GM21723 (cell line): ENCODE data around the gene ARHGEF7.
"Not testable (repeated sequence)": the region's sequence is repeated elsewhere in the genome, so short reads cannot be mapped to it uniquely, and the experiment has no call there.

Experiments used
- ATAC-seq: cut with Tn5 transposase; IDR thresholded peaks from one replicate; pipeline ENCODE4 v1.9.1; 2021; ENCODE audit warnings: mild to moderate bottlenecking, moderate library complexity; ENCODE audit not compliant: unreplicated experiment

Gene ARHGEF7

DNA sequence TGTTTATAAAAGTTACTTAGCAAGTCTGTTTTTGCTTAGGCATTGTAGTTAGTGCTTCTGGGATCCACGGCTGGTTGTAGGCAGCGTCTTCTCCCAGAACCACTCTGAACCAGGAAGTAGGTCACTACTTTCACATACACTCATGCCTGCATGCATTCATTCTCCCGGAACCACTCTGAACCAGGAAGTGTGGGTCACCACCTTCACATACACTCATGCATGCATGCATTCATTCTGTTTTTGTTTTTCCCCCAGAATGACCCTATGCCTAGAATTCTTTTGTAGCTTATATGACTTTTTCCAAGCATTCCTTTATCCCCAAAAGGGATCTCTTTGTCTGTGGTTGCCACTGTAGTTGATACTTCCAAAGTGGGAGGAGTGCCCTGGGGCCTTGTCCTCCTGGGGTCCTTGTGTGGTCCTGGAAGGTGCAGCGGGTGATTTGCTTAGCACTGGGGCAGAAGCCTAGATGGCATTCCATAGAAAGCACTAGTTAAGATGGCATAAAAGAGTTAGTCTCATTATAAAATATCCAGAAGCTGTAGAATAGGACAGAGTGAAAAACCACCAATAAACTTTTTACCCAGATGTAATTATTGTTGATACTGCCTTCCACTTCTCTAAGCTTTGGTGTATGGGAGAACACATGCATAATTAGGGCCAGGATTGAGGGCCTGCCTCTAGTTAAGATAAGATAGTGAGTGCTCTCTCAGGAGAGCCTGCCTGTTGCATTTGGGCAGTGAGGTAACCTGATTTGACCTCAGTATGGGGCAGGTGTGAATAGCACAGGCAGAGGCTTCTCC, 136.7 kb downstream of the ARHGEF7 start:
- ATAC-seq = no peak

GRCh38 chr13:111252446-111253364, 137.6 kb downstream of the ARHGEF7 start:
- ATAC-seq = no peak

DNA sequence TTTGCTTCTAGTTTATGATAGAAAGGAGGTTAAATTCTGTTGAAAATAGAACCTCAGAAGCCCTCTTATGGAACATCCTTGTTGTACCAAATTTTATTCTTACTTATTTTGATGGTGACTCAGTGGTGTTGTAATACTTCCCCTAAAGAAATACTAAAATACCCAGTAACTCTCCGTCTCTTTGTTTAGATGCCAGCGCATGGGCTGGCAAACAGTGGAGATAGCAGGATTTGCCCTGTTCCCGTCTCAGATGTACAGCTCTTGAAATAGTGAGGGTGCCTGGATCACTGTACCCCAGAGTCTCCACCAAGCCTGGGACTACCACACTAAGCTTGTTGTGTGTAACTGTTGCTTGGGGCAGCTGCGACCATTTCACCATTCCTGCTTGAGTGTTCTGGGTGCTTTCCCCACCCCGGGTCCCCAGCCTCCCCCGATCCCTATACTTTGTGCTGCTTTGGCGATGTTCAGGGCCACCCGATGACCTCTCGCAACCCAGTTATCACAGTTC, 138.3 kb downstream of the ARHGEF7 start:
- ATAC-seq = no peak

GRCh38 chr13:111255228-111255790, 140.2 kb downstream of the ARHGEF7 start:
- no peak for ATAC-seq

DNA sequence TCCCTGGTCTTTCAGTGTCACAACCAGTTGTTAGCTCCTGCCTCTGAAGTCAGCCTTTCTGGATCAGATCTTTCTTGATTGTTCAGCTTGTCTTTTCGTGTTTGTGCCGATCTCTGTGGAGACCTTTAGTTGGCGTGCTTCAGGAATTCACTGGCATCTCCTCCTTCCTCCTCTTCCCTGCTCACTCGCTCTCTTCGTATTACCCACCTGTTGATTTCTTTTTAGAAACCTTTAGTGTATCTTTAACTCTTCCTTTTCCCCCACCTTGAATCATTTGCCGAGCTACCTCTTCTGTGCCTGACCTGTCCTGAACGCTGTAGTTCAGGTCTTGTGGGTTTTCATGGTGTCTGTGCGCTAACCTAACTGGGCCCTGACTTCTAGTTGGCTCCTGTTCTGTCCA, 141.3 kb downstream of the ARHGEF7 start:
- no peak for ATAC-seq

- ATAC-seq = no peak
These were observed 141.8 kb downstream of the ARHGEF7 start for GRCh38 chr13:111256946-111257345.

DNA sequence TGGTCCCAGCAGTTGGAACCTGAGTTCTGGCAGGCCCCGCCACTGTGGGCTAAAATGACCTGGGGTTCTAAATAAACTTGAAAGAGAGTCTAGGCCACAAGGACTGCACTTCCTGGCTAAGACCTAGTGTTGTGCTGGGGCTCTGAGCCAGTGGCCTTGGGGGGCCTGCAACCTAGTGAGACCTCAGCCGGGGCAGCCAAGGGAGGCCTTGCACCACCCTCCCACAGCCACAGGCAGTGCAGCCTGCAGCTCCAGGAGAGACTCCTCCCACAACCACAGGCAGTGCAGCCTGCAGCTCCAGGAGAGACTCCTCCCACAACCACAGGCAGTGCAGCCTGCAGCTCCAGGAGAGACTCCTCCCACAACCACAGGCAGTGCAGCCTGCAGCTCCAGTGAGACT, 142.8 kb downstream of the ARHGEF7 start:
- ATAC-seq = not testable (repeated sequence)

- ATAC-seq = no peak
These were observed 143.5 kb downstream of the ARHGEF7 start for GRCh38 chr13:111258637-111259036.

- ATAC-seq = no peak
These were observed 143.9 kb downstream of the ARHGEF7 start for GRCh38 chr13:111259058-111259457.

GRCh38 chr13:111261326-111261725, 146.2 kb downstream of the ARHGEF7 start:
- no peak for ATAC-seq

- no peak for ATAC-seq
These were observed 147.2 kb downstream of the ARHGEF7 start for GRCh38 chr13:111262281-111262680.

GRCh38 chr13:111262715-111263114, 147.6 kb downstream of the ARHGEF7 start:
- no peak for ATAC-seq

DNA sequence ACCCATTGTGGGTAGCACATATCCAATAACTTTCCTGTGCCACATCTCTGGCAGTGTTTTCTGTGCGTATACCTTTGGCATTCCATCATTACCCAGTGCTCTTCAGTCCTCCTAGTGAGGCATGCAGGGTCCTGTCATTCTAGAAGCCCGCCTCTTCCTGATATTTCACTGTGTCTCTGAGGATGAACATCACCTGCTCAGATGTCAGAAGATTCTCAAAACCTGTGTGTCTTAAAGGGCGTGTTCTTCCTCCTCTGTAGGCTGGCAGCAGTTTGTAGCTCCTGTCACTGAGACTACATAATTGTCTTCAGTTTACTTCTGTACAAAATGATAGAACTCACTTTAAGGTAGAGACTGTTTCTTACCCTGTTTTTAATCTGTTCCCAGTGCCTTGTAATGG, 148.5 kb downstream of the ARHGEF7 start:
- no peak for ATAC-seq

DNA sequence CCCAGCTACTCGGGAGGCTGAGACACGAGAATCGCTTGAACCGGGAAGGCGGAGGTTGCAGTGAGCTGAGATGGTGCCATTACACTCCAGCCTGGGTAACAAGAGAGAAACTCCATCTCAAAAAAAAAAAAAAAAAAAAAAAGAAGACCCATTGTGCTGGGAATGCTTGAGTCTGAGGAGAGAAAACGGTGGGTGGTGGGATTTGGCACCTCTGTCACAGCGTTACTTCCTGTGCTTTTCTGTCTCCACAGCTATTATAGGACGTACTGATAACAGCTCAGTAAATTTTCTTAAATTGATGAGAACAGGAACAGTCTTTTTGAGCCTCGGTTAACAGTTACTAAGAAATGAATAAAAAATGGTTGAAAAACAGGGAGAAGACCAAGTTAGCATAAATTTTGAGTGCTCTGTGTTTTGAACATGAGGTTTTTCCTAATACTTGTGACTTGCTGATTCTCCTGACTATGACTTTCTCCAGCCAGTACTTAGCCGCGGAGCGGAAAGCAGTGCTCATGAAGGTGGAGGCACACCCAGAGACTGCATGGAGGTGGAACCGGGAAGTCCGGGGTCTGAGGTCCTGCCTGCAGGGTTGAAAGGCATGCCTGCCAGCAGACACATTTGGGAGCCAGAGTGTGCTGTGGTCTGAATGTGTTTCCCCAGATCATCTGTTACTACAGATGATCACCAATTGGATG, 150.0 kb downstream of the ARHGEF7 start:
- ATAC-seq = no peak

- no peak for ATAC-seq
These were observed 150.6 kb downstream of the ARHGEF7 start for GRCh38 chr13:111265701-111266035.

- ATAC-seq = no peak
These were observed 152.1 kb downstream of the ARHGEF7 start for GRCh38 chr13:111267205-111267604.

- ATAC-seq = no peak
These were observed 152.7 kb downstream of the ARHGEF7 start for GRCh38 chr13:111267784-111268183.

- ATAC-seq = no peak
These were observed 154.4 kb downstream of the ARHGEF7 start for GRCh38 chr13:111269508-111269907.

- no peak for ATAC-seq
These were observed 155.0 kb downstream of the ARHGEF7 start for GRCh38 chr13:111270126-111270525.

DNA sequence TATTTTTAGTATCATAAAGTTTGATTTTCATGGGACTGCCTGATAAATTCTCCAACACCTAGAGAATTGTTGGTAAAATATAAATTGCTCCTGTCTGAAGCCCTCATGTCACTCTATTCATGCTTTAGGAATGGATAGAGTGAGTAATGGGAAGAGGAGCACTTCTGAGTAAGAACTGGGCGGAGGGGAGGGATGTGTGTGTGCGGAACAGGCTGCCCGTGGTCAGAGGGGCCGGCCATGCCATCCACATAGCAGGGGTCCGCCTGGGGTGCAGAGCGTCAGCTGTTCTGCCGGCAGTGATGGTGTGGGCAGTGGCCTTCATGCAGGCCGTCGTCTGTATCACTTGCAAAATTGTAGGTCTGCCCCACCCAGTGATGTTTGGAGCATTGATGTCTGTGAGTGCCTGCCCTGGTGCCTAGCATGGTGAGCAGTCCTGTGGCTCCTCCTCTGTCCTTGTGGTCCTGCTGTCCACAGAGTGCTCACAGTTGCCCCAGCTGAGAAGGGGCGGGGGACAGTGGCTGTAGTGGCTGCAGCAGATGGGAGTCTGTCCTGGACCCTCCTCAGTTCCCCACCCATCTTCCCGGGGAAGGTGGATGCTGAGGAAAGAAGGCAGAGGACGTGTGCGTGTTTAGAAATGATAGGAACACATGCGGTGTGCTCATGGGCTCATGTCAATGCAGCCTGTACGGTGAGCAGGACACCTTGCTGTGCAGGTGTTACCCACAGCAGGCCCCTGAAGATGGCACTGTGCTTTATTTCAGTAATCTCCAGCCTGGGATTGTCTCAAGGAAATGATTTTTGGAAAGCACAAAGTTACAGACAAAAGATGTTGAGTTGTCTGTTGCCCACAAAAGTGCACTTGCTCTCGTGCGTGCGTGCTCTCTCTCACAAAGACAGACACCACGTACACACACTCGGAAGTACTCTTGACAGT, 155.9 kb downstream of the ARHGEF7 start:
- ATAC-seq = no peak
